Inflammatory macrophage treated with lipopolysaccharide for 4 hours (primary cell): Measurements from ENCODE around the gene CERS3.
A peak's percentile ranks its signal among the peaks of the same experiment; 100 is the strongest.

Source experiments
- DNase-seq: peaks from one replicate; pipeline ENCODE4 v3.0.0-alpha.2; 2020

The CERS3 gene

DNA sequence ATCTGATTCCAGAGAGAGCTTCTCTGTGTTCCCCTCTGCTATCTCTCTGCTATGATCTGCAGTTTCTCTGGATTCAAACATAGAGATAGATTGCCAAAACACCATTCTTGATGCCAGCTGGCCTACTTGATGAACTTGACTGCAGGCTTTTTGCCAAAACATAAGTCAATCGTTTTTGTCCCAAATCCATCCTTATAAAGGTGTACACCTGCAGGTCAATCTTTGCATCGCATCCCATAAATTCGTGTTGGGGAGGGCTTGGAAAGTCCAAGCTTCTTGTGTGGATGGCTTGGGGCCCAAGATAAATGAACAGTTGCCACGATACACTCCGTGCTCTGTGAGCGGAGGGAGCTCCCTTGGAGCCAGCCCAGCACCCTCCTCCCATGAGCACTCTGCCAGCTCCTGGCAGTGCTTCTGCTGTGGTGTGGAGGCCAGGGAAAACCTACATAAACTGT is 2.7 kb downstream of the CERS3 start:
- no peak for DNase-seq

DNA sequence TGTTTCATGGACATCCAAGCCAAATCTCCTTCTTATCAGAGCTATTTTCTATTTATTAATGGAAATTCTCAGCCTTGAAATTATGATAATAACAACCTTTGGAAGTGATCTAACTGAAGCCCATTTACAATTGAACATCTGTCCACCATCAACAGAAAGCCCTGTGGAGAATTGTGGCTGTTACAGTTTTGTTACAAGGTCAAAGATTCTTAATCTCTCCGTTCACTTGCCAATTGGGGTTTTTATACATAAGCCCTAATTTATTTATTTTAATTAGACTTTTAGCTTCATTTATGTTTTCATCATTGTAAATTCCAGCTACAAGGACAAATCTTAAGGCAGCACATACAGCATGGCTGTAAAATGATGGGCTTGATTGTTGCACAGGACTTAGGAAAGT is 3.3 kb downstream of the CERS3 start:
- DNase-seq, result no peak

DNA sequence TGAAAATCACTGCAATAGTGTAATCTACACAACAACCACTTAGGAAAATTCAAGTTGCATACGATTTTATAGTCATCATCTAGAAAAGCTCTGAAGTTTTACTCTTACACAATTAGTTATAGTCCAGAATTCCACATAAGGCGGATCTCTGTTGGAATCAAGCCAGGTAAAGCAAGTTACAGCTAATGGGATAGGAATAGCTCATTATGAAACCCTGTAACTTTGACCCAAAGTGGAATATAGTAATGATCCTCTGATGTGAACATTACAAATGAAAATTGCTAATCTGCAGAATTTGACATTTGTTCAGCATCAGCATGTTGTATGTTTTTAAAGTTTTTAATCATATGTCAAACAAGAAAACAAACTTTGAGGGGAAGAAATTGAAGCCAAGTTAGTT is 4.4 kb downstream of the CERS3 start:
- DNase-seq, result no peak

DNA sequence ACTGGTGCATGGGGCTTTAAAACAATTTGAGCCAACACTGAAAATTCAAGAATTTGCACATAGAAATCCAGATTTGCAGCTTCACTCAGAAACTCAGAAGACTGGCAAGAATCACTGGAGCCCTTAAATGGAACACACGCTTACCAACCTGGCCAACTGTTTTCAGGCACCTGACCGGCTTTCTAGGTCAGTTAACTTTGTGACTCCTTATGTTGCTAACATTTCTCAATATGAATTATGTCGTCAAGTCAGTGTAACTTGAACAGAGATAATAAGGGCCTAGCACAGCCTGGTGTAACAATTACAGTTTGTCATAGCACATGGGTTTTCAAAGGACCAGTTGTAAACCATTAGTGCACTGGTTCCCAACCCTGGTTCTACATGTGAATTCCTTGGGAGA is 6.8 kb downstream of the CERS3 start:
- DNase-seq, result no peak

DNA sequence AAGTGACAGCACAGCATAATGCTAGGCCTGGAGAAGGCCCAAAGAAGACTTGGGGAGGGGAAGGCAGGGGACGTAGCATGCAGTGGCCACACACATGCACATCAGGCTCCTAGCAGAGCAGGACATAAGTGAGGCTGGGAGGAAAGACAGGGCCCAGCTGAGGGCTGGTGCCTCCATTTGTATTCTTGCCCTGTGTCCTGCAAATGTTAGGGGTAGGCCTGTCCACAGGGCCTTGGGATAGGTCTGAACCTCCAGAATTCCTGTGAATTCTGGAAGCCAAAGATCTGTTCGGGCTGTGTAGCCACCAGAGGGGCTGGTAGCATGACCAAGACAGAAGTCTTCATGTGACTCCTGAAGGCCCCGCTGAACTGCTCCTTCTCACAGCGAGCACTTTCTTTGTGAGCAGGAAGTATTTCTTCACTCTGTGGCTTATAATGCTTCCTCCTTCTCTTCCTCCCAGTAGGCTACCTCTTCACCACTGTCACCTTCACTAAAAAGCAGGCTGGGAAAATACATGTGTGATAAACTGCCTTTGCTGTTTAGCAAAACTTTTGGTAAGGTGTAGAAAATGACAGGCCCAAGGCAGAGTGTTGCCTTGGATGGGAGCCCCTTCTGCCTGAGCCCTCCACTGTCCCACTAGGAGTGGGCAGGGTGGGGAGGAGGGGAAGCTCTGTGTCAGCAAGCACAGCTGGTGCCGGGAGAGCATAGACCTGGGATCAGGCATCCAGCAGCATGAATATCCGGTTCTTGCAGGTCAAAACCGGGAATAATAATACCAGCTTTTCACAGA is 8.4 kb downstream of the CERS3 start:
- peak; percentile 66 for DNase-seq

- no peak for DNase-seq
Observed at GRCh38 chr15:100517846-100518245, 10.9 kb downstream of the CERS3 start.

DNA sequence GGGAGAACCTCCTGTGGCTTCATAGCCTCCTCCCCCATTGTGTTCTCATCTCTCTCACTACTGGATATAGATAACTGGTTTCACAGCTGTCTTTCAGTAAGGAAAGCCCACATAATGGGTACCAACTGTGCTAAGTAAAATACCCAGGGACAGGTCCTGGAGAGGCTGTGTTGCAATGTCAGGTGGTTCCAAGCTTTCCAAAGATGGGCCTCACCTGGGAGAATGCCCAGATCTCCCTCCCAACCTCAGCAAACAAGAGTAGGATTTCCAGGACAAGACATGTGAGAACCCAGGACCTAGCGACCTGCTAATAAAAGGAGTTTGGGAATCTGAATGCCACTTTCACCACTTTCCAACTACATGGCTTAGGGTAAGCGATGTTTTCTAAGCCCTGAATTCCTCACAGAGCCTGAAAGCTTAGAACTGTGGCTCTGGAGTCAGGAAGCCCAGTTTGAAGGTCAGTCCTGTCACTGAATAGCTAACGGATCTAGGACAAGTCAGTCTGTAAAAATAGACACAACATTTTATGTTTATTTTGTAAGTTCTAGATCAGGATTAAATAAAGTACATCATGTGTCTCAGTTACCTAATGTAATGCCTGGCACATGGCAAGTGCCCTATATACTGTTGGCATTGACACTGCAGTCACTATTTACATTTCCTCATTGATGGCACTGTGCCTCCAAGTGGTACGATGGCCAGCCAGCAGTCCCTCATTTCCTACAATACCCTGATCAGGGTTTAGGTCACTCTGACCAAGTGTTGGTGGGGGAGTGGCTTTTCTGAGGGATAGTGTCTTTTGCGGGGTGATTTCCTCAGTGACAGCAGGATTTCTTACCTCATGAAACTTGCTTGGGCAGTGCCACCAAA is 11.9 kb downstream of the CERS3 start:
- DNase-seq, result peak; percentile 36

DNA sequence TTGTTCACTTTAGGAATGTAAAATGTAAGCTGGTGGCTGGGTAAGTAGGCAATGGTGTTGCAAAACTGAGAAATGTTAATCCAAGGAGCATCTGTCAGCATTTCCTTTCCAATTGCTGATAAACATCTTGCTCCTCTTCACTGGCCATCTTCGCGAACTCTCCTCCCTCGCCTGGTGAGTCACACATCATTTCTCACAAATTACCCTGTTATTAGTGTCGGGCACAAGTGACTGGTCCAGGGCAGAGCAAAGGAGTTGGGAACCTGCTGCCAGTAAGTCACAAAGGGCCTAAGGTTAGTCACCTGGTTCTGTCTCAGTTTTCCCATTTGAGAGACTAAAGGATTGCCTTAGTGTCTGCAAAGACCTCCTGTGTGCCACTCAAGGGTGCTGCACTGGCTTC is 13.0 kb downstream of the CERS3 start:
- DNase-seq, result peak; percentile 13

- no peak for DNase-seq
Observed at GRCh38 chr15:100508641-100509300, 20.0 kb downstream of the CERS3 start.

- DNase-seq, result no peak
Observed at GRCh38 chr15:100502651-100503050, 26.1 kb downstream of the CERS3 start.

DNA sequence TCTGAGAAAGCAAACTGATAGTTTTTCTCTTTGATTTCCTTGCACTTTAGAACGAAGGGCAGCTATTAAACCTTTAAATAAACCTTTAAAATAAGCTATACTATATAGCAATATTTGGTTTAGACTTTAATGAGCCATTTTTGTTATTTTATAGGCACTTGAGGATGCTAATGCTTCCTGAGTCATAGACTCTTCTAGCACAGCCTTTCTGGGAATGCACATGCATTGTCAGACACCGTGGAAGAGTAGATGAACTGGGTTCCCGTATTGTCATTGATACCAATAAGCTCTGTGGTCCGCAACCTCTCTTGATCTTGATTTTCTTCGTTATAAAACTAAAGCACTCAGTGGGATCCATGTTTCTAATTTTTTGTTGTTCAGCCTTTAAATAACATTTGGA is 27.6 kb downstream of the CERS3 start:
- DNase-seq, result no peak

DNA sequence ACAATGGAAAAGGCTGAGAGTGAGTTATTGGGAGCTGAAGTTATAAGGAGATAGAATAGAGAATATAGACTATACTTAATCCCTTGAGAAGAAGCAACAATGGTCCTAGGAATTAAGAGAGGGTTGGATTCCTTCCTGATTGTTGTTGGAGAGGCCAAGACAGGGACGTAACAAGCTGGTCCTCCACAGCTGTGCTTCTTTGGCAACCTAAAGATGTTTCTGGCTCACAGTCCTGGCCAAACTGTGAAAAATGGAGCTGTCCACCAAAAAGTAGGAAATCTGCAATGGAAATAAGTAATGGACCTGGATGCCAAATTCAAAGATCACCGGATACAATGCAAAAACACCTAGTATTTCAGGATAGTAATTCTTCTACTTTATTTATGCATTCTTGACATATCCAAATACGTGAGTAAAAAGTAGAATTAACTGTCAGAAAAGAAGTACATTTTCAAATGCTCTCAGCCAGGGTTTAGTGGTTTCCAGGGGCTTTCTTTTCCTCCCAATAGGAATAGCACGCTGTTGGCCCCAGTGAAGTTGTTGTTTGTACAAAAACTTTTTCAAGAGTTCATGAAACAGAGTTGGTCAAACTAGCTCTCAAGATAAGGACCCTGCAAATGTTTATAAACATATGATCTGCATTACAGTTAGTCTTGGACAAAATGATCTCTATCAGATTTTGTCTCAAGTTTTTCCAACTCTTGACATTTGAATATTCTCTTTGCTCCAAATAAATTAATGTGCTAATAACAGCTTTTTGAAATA is 28.3 kb downstream of the CERS3 start:
- DNase-seq, result no peak

DNA sequence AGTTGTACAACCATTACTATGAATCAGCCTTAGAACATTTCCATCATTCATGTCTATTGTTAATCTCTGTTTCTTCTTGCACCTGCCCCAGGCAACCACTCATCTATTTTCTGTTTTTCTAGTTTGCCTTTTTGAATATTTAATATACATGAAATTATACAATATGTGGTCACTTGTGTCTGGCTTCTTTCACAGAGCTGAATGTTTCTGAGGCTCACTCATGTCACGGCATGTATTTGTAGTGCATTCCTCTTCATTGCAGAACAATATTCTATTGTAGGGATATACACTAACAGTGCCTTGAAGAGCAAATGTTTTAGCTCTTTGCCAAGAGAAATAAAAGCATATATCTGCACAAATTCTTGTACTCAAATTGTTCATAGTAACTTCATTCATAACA is 32.9 kb downstream of the CERS3 start:
- no peak for DNase-seq

- no peak for DNase-seq
Observed at GRCh38 chr15:100493213-100493612, 35.5 kb downstream of the CERS3 start.

GRCh38 chr15:100484443-100484842 is 44.3 kb downstream of the CERS3 start:
- DNase-seq, result no peak

GRCh38 chr15:100483370-100483769 is 45.4 kb downstream of the CERS3 start:
- no peak for DNase-seq

- DNase-seq, result no peak
Observed at GRCh38 chr15:100476805-100477204, 51.9 kb downstream of the CERS3 start.

- DNase-seq, result no peak
Observed at GRCh38 chr15:100472736-100473135, 56.0 kb downstream of the CERS3 start.

GRCh38 chr15:100471933-100472332 is 56.8 kb downstream of the CERS3 start:
- no peak for DNase-seq

GRCh38 chr15:100468285-100468684 is 60.5 kb downstream of the CERS3 start:
- DNase-seq, result no peak

DNA sequence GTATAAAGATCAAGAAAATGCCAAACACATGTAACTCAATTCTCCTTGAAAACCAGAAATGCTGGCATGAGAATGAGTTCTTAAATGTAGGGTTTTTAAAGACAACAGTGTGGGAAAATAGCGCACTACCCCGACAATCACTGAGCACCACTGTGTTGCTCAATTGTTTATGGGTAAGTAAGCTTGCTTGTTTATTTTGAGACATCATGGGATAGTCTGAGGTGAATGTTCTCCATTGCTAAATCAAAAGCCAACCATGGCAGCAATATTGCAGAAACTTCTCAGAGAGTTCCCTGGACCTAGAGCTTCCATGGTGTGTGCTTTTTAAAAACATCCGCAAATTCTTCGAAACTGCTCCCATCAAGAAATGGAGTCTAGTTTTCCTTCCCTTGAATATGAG is 62.7 kb downstream of the CERS3 start:
- DNase-seq, result no peak

DNA sequence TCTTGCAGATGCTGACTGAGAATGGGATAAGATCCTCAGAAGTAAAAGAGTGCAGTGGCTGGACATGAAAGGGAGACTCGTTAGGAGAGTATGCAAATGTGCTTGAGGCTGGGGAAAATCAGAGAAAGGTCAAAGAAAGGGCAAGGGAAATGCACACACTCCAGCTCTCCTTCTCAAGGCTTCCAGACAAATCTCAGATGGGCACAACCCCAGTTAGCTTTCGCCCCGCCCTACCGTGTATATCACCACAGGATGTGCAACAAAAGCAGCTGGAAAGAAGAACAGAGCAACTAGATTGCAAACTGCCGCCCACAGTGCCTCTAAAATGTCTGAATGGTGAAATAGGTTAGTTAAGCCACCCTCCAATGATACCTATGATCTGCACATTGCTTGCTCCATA is 63.9 kb downstream of the CERS3 start:
- DNase-seq, result peak; percentile 42

DNA sequence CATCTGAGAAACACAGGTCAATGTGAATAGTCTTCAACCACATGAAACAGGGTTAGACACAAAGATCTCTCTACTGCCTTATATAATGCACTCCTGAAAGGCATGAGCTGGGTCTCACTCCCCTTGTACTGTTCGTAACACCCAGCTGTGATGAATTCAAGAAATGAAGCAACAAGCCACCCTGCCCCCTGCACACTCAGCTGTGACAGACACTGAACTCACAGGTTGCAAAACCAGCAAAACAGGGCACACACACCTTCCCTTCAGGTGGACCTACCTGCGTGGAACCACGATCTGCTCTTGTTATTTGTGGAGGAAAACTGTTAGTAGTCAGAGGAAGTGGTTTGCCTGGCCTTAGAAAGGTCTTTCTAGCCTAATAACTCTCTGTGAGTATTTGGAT is 64.5 kb downstream of the CERS3 start:
- DNase-seq, result no peak
